SK-N-SH (cell line): Measurements from ENCODE around the gene FAM3B. TPM values are rescaled to one million over a fixed set of nuclear protein-coding genes. Genes with fewer than 3 reads are reported as not detected.

Experiments
- CTCF ChIA-PET: fragments of 300-600, 350-600 bp; formaldehyde crosslinking; extraction: SDS; loops from one replicate; lab custom pipeline; 2021; lab: Yijun Ruan, JAX
- POLR2A ChIA-PET: fragments of 350-600 bp; sonication (Branson Sonifier 250); formaldehyde crosslinking; extraction: SDS; loops from one replicate; lab custom pipeline; 2020; ENCODE audit warnings: antibody characterized with exemption, inconsistent platforms; lab: Yijun Ruan, JAX
- DNase-seq: peaks from one replicate; pipeline ENCODE4 v3.0.0; 2012
- H2AFZ ChIP-seq: fragments of 200-600 bp; sonication (generic); 2 replicates; pipeline ENCODE4 v1.8.1; 2016; ENCODE audit warnings: antibody characterized with exemption, mild to moderate bottlenecking, low read depth
- H3F3A ChIP-seq: fragments of 200-600 bp; sonication (generic); replicated peaks from 2 replicates; pipeline ENCODE3; 2016; ENCODE audit warnings: antibody characterized with exemption, mild to moderate bottlenecking; ENCODE audit not compliant: insufficient read depth
- H3K27ac ChIP-seq, 2 experiments: fragments of 200-500 bp in 1 of 2; fragments of 200-600 bp in 1 of 2; sonication (Bioruptor generic) in 1 of 2; sonication (generic), shearing (Covaris generic) in 1 of 2; 2 replicates each; pipeline versions ENCODE4 v1.5.1 to v1.6.1; 2014 to 2016; ENCODE audit warnings: low read depth in 2 of 2, inconsistent platforms in 1 of 2, low read length in 1 of 2, mild to moderate bottlenecking in 1 of 2, mixed read lengths in 1 of 2
- H3K27me3 ChIP-seq: fragments of 200-600 bp; sonication (generic), shearing (Covaris generic); 2 replicates; pipeline ENCODE4 v1.6.1; 2016; ENCODE audit warnings: mixed run types; ENCODE audit not compliant: insufficient read depth
- H3K36me3 ChIP-seq, 2 experiments: fragments of 200-500 bp in 1 of 2; fragments of 200-600 bp in 1 of 2; sonication (Bioruptor generic) in 1 of 2; sonication (generic) in 1 of 2; replicated peaks in 1 of 2; 2 replicates each; pipeline versions ENCODE3 to v1.5.1; 2014 to 2016; ENCODE audit warnings: low read length in 1 of 2, mild to moderate bottlenecking in 1 of 2; ENCODE audit not compliant: insufficient read depth in 2 of 2, control insufficient read depth in 1 of 2
- H3K4me1 ChIP-seq, 2 experiments: fragments of 200-500 bp in 1 of 2; fragments of 200-600 bp in 1 of 2; sonication (Bioruptor generic) in 1 of 2; sonication (generic), shearing (Covaris generic) in 1 of 2; 2 replicates each; pipeline versions ENCODE4 v1.5.1 to v1.6.1; 2014 to 2016; ENCODE audit warnings: low read depth in 1 of 2, low read length in 1 of 2, mixed run types in 1 of 2; ENCODE audit not compliant: insufficient read depth in 2 of 2, control insufficient read depth in 1 of 2
- H3K4me2 ChIP-seq: fragments of 200-600 bp; sonication (generic), shearing (Covaris generic); 2 replicates; pipeline ENCODE4 v1.6.1; 2017; ENCODE audit warnings: mixed run types
- H3K4me3 ChIP-seq, 2 experiments: fragments of 200-500 bp in 1 of 2; fragments of 200-600 bp in 1 of 2; sonication (Bioruptor generic) in 1 of 2; sonication (generic), shearing (Covaris generic) in 1 of 2; 2 replicates each; pipeline versions ENCODE4 v1.5.1 to v1.8.1; 2014 to 2016; ENCODE audit warnings: low read depth in 2 of 2, inconsistent platforms in 1 of 2, low read length in 1 of 2, mild to moderate bottlenecking in 1 of 2, mixed read lengths in 1 of 2, moderate library complexity in 1 of 2
- H3K79me2 ChIP-seq: fragments of 200-600 bp; sonication (generic); 2 replicates; pipeline ENCODE4 v1.8.1; 2017; ENCODE audit warnings: mild to moderate bottlenecking; ENCODE audit not compliant: insufficient read depth
- H3K9ac ChIP-seq: fragments of 200-600 bp; sonication (generic); 2 replicates; pipeline ENCODE4 v1.6.1; 2017; ENCODE audit warnings: mixed run types
- H3K9me2 ChIP-seq: fragments of 200-600 bp; sonication (generic); 2 replicates; pipeline ENCODE4 v1.6.1; 2017; ENCODE audit warnings: mixed run types
- H3K9me3 ChIP-seq: fragments of 200-600 bp; sonication (generic); 2 replicates; pipeline ENCODE4 v1.6.1; 2017; ENCODE audit warnings: mixed run types, mild to moderate bottlenecking, moderate library complexity
- H4K20me1 ChIP-seq: fragments of 200-600 bp; sonication (generic); 2 replicates; pipeline ENCODE4 v1.6.1; 2017; ENCODE audit warnings: mild to moderate bottlenecking, mixed run types; ENCODE audit not compliant: insufficient read depth
- ELF1 ChIP-seq: IDR thresholded peaks from 2 replicates; pipeline ENCODE4 v1.4.0; 2012
- EP300 ChIP-seq, 2 experiments: IDR thresholded peaks; 2 replicates each; pipeline versions ENCODE4 v1.4.0 to v1.6.1; 2012; ENCODE audit warnings: borderline replicate concordance in 1 of 2, low read depth in 1 of 2, low read length in 1 of 2
- FOSL2 ChIP-seq: IDR thresholded peaks from 2 replicates; pipeline ENCODE4 v1.4.0; 2012; ENCODE audit warnings: low read depth, mild to moderate bottlenecking, moderate library complexity, borderline replicate concordance
- GABPA ChIP-seq: IDR thresholded peaks from 2 replicates; pipeline ENCODE4 v1.4.0; 2012; ENCODE audit warnings: low read depth, mild to moderate bottlenecking
- GATA2 ChIP-seq: sonication (generic); formaldehyde crosslinking; IDR thresholded peaks from 2 replicates; pipeline ENCODE4 v1.5.0; 2020; ENCODE audit warnings: mild to moderate bottlenecking, missing genetic modification reagents
- JUND ChIP-seq: IDR thresholded peaks from 2 replicates; pipeline ENCODE4 v1.4.0; 2012
- NFIC ChIP-seq: IDR thresholded peaks from 2 replicates; pipeline ENCODE4 v1.4.0; 2012; ENCODE audit warnings: borderline replicate concordance
- POLR2AphosphoS5 ChIP-seq: IDR thresholded peaks from 2 replicates; pipeline ENCODE4 v1.6.1; 2012; ENCODE audit warnings: low read depth, low read length
- RFX5 ChIP-seq: IDR thresholded peaks from 2 replicates; pipeline ENCODE4 v1.6.1; 2012; ENCODE audit warnings: mild to moderate bottlenecking, improper control_type of control experiment, low read length
- SIN3A ChIP-seq: IDR thresholded peaks from 2 replicates; pipeline ENCODE4 v1.6.1; 2012; ENCODE audit warnings: low read depth, mild to moderate bottlenecking, low read length, moderate library complexity, borderline replicate concordance
- SMC3 ChIP-seq: IDR thresholded peaks from 2 replicates; pipeline ENCODE4 v1.6.1; 2012; ENCODE audit warnings: low read depth, low read length, improper control_type of control experiment
- TAF1 ChIP-seq: IDR thresholded peaks from 2 replicates; pipeline ENCODE4 v1.6.1; 2012; ENCODE audit warnings: low read depth, mild to moderate bottlenecking, low read length, moderate library complexity, borderline replicate concordance
- TCF12 ChIP-seq: IDR thresholded peaks from 2 replicates; pipeline ENCODE4 v1.4.0; 2012
- YY1 ChIP-seq: IDR thresholded peaks from 2 replicates; pipeline ENCODE4 v1.4.0; 2012; ENCODE audit warnings: low read depth, mild to moderate bottlenecking
- WGBS: methylation state at CpG from one replicate; pipeline ENCODE4 v1.1.6; 2017; ENCODE audit warnings: low lambda C conversion rate; 5-methylcytosine and 5-hydroxymethylcytosine counted together
- polyA plus RNA-seq, 3 experiments: library from polyadenylated mRNA; depleted of rRNA; stranded (reverse); fragments of >200 nt; gene quantifications; 2 replicates each; pipeline ENCODE4 v1.2.3, GENCODE V29; 2012
- TF ChIP-seq, protein P1 (sequence below): IDR thresholded peaks from 2 replicates; pipeline ENCODE4 v1.4.0; 2012; ENCODE audit warnings: low read depth, borderline replicate concordance
- TF ChIP-seq, protein P2 (sequence below): IDR thresholded peaks from 2 replicates; pipeline ENCODE4; 2012

FAM3B gene
- polyA plus RNA-seq, 1 of the 3 experiments (the other 2 are of a cell fraction): not detected

GRCh38 chr21:41326414-41327080 is 9.9 kb downstream of the FAM3B start:
- Histone ChIP-seq H3K4me3 (no peak overlapping the region), H3K9ac (no peak overlapping the region), H3K36me3 (no peaks in the 10 kb centered on the region), H3K27ac (no peak overlapping the region), H3K9me2 (no peaks in the 10 kb centered on the region), H3K27me3 (no peaks in the 10 kb centered on the region), H3K79me2 (no peaks in the 10 kb centered on the region), H4K20me1 (no peaks in the 10 kb centered on the region), H3K4me1 (no peaks in the 10 kb centered on the region), H2AFZ (no peak overlapping the region), H3F3A (no peaks in the 10 kb centered on the region), H3K4me2 (no peak overlapping the region), H3K9me3 (no peaks in the 10 kb centered on the region)
- ChIA-PET CTCF (interaction anchor here (1.1 kb wide), 1 partner anchor 43 kb away, joined by 3 read pairs; no protein-coding TSS in a partner anchor), POLR2A (no interaction called here)
- WGBS: 25% methylated on average over 3 of the region's 13 CpGs
- DNase-seq: no peak
- no peak for TF ChIP-seq TCF12

GRCh38 chr21:41327753-41328152 is 11.2 kb downstream of the FAM3B start:
- no peaks in the 10 kb centered on the region for H3K9me3 ChIP-seq
- H3K9me2 ChIP-seq: no peaks in the 10 kb centered on the region
- no peaks in the 10 kb centered on the region for H3K4me1 ChIP-seq
- H3K79me2 ChIP-seq: no peaks in the 10 kb centered on the region
- H4K20me1 ChIP-seq: no peaks in the 10 kb centered on the region
- H2AFZ ChIP-seq: no peak overlapping the region
- H3K9ac ChIP-seq: no peak overlapping the region
- no peak overlapping the region for H3K4me2 ChIP-seq
- WGBS: 64% methylated on average over 8 of the region's 8 CpGs
- POLR2A ChIA-PET: no interaction called here
- no peak for DNase-seq
- CTCF ChIA-PET: no interaction called here
- H3F3A ChIP-seq: no peaks in the 10 kb centered on the region
- no peaks in the 10 kb centered on the region for H3K36me3 ChIP-seq
- H3K4me3 ChIP-seq: no peak overlapping the region
- TF ChIP-seq EP300 (IDR thresholded peaks at IDR 0.05; ENCODE audit: borderline replicate concordance in 1 of 2, low read depth in 1 of 2, low read length in 1 of 2) (no peak), GABPA (no peak), POLR2AphosphoS5 (no peak), SIN3A (no peak), YY1 (no peak), GATA2 (CRISPR knock-in tag) (no peak), SMC3 (no peak), RFX5 (no peak), TCF12 (no peak), NFIC (no peak), FOSL2 (no peak), TAF1 (no peak), JUND (no peak), ELF1 (no peak)
- TF ChIP-seq, protein P1, sequence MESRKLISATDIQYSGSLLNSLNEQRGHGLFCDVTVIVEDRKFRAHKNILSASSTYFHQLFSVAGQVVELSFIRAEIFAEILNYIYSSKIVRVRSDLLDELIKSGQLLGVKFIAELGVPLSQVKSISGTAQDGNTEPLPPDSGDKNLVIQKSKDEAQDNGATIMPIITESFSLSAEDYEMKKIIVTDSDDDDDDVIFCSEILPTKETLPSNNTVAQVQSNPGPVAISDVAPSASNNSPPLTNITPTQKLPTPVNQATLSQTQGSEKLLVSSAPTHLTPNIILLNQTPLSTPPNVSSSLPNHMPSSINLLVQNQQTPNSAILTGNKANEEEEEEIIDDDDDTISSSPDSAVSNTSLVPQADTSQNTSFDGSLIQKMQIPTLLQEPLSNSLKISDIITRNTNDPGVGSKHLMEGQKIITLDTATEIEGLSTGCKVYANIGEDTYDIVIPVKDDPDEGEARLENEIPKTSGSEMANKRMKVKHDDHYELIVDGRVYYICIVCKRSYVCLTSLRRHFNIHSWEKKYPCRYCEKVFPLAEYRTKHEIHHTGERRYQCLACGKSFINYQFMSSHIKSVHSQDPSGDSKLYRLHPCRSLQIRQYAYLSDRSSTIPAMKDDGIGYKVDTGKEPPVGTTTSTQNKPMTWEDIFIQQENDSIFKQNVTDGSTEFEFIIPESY: no peak
- TF ChIP-seq, protein P2, sequence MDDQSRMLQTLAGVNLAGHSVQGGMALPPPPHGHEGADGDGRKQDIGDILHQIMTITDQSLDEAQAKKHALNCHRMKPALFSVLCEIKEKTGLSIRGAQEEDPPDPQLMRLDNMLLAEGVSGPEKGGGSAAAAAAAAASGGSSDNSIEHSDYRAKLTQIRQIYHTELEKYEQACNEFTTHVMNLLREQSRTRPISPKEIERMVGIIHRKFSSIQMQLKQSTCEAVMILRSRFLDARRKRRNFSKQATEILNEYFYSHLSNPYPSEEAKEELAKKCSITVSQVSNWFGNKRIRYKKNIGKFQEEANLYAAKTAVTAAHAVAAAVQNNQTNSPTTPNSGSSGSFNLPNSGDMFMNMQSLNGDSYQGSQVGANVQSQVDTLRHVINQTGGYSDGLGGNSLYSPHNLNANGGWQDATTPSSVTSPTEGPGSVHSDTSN: no peak
- TF ChIP-seq, all 33 proteins: peak for 0
- Histone ChIP-seq H3K27me3 (no peaks in the 10 kb centered on the region), H3K27ac (no peak overlapping the region)
